ENCODE results near the gene FGF19.

DNA sequence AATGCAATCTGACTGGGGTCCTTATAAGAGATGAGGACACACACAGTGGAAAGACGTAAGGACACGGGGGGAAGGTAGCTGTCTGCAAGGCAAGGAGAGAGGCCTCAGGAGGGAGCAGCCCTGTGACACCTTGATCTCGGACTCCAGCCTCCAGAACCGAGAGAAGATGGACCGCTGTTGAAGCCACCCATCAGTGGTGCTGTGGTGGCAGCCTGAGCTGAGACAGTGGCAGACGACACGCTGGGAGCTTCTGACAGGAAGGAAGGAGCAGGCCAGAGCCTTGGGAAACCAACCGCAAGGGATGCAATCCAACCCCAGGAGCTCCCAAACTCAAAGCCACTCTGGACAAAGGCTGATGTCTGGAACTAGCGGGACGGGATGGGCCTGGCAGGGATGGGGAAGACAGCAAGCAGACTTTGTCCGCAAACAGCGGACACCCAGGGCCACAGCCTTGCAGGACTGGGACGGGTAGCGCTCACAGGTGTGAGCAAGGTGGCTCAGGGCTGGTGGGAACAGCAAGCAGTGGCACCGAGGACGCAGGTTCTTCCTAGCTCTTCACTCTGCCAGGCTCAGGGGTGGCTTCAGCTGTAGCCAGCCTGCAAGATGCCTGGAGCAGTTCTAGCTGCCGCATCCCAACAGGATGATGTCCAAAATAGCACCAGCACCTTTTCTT lies 39.6 kb downstream of the FGF19 start:
- TF ChIP-seq CTCF (IDR thresholded peaks at IDR 0.05) (no peak), POLR2A (IDR thresholded peaks at IDR 0.05) (no peak)

All from body of pancreas (tissue), 4 donors.